ENCODE results near the gene SLC44A4.

DNA sequence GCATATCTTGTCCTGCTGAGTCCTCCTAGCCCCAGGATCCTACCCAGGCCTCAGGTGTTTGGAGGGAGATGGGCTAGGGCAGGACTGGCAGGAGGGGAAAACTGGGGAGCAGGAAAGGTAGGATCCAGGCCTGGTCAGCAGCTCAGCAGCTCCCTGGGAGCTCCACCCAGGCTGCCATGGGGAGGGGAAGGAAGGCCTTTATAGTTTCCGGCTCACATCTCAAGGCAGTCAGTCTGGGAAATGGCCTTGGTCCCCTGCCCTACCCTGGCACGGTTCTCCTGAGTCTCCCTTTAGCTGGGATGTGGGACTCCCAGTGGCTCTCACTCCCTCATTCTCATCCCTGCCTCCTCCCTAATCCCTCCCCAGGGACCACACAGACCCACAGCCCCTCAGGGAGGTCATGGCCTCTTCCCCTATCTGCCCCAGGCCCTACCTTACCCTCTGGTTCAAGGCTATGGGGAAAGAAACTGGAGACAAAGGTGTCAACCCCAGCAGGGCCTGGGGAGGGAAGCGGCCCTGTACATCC, 1.6 kb downstream of the SLC44A4 start:
- no peak for TF ChIP-seq POLR2A (IDR thresholded peaks at IDR 0.05; ENCODE audit: low read length)
- no peak for TF ChIP-seq GATA1 (IDR thresholded peaks at IDR 0.05; ENCODE audit: low read depth, low read length)
